Osteocyte (in vitro differentiated cells): ENCODE results near the gene AFTPH. TPM values are rescaled to one million over a fixed set of nuclear protein-coding genes. Genes with fewer than 3 reads are reported as not detected.
A peak's percentile ranks its signal among the peaks of the same experiment; 100 is the strongest.

Source experiments
- DNase-seq: peaks from one replicate; pipeline ENCODE4 v3.0.0; 2021; ENCODE audit warnings: mixed read lengths; ENCODE audit not compliant: unreplicated experiment; ENCODE audit errors: extremely low spot score
- H3K27ac Mint-ChIP-seq: one replicate; pipeline ENCODE4 v1.8.0; 2021; ENCODE audit warnings: mild to moderate bottlenecking, mixed read lengths; ENCODE audit not compliant: unreplicated experiment
- H3K27me3 Mint-ChIP-seq: one replicate; pipeline ENCODE4 v1.8.0; 2021; ENCODE audit warnings: mixed read lengths; ENCODE audit not compliant: unreplicated experiment
- H3K36me3 Mint-ChIP-seq: one replicate; pipeline ENCODE4 v1.8.0; 2021; ENCODE audit warnings: mixed read lengths; ENCODE audit not compliant: unreplicated experiment
- H3K4me1 Mint-ChIP-seq: one replicate; pipeline ENCODE4 v1.8.0; 2021; ENCODE audit warnings: mixed read lengths; ENCODE audit not compliant: unreplicated experiment
- H3K4me3 Mint-ChIP-seq: one replicate; pipeline ENCODE4 v1.8.0; 2021; ENCODE audit warnings: mild to moderate bottlenecking, moderate library complexity, mixed read lengths; ENCODE audit not compliant: unreplicated experiment
- H3K9me3 Mint-ChIP-seq: one replicate; pipeline ENCODE4 v1.8.0; 2021; ENCODE audit warnings: mixed read lengths; ENCODE audit not compliant: unreplicated experiment
- total RNA-seq: library from RNA; stranded (reverse); gene quantifications from 2 replicates; pipeline ENCODE4 v1.2.1, GENCODE V29; 2021
- TF ChIP-seq, protein P1 (sequence below): fragments of 200-600 bp; sonication (generic); IDR thresholded peaks from 2 replicates; pipeline ENCODE4 v1.5.0; 2021; ENCODE audit warnings: antibody characterized with exemption, mild to moderate bottlenecking, moderate library complexity

AFTPH gene
- total RNA-seq, 1 donor from 2014 or later = 15.5 TPM

- peak overlapping the region; percentile 52 for H3K4me3 Mint-ChIP-seq
- no peaks in the 10 kb centered on the region for H3K27me3 Mint-ChIP-seq
- H3K9me3 Mint-ChIP-seq = no peaks in the 10 kb centered on the region
- H3K27ac Mint-ChIP-seq = peak overlapping the region; percentile 85
- no peak for DNase-seq
- peaks cover 67% of the 10 kb centered on the region for H3K4me1 Mint-ChIP-seq
- H3K36me3 Mint-ChIP-seq = no peaks in the 10 kb centered on the region
- TF ChIP-seq, protein P1, sequence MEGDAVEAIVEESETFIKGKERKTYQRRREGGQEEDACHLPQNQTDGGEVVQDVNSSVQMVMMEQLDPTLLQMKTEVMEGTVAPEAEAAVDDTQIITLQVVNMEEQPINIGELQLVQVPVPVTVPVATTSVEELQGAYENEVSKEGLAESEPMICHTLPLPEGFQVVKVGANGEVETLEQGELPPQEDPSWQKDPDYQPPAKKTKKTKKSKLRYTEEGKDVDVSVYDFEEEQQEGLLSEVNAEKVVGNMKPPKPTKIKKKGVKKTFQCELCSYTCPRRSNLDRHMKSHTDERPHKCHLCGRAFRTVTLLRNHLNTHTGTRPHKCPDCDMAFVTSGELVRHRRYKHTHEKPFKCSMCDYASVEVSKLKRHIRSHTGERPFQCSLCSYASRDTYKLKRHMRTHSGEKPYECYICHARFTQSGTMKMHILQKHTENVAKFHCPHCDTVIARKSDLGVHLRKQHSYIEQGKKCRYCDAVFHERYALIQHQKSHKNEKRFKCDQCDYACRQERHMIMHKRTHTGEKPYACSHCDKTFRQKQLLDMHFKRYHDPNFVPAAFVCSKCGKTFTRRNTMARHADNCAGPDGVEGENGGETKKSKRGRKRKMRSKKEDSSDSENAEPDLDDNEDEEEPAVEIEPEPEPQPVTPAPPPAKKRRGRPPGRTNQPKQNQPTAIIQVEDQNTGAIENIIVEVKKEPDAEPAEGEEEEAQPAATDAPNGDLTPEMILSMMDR = no peak
Measured at GRCh38 chr2:64537991-64538390, 13.9 kb downstream of the AFTPH start.

GRCh38 chr2:64538764-64539433 lies 14.8 kb downstream of the AFTPH start:
- H3K4me3 Mint-ChIP-seq = peak overlapping the region; percentile 52
- peak overlapping the region; percentile 85 for H3K27ac Mint-ChIP-seq
- TF ChIP-seq, protein P1 = no peak
- DNase-seq = no peak
- no peaks in the 10 kb centered on the region for H3K27me3 Mint-ChIP-seq
- H3K9me3 Mint-ChIP-seq = no peaks in the 10 kb centered on the region
- no peaks in the 10 kb centered on the region for H3K36me3 Mint-ChIP-seq
- peaks cover 76% of the 10 kb centered on the region for H3K4me1 Mint-ChIP-seq

DNA sequence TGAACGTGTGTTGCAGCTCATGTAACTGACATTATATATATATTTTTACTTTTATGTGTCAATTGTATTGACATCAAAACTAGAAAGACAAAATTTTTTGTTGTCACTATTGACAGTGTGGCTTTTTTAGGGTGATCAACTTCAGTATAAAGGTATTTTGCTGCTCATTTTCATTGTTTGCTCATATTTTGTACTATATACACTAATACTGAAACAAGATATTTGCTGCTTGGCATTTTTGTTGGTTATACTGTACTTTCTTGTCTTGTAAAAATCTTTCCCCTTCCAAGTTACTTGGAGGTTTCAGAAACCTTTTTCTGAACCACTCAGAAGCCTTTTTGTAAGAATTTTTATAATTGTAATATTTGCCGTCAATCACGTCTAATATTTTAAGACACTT lies 16.5 kb downstream of the AFTPH start:
- DNase-seq = no peak

GRCh38 chr2:64541547-64541946 lies 17.4 kb downstream of the AFTPH start:
- H3K27me3 Mint-ChIP-seq = no peaks in the 10 kb centered on the region
- peak overlapping the region; percentile 68 for H3K27ac Mint-ChIP-seq

More for the DNA sequence above, 16.5 kb downstream of the AFTPH start:
- Mint-ChIP-seq H3K36me3 (no peaks in the 10 kb centered on the region), H3K9me3 (no peaks in the 10 kb centered on the region), H3K4me1 (peaks cover 79% of the 10 kb centered on the region), H3K4me3 (no peak overlapping the region), H3K27me3 (no peaks in the 10 kb centered on the region), H3K27ac (no peak overlapping the region)
- TF ChIP-seq, protein P1 = no peak

More at GRCh38 chr2:64541547-64541946, 17.4 kb downstream of the AFTPH start:
- Mint-ChIP-seq H3K9me3 (no peaks in the 10 kb centered on the region), H3K36me3 (no peaks in the 10 kb centered on the region), H3K4me1 (peaks cover 73% of the 10 kb centered on the region), H3K4me3 (no peak overlapping the region)
- DNase-seq = no peak
- TF ChIP-seq, protein P1 = no peak
